Gastroesophageal sphincter (tissue), 4 donors: Measurements from ENCODE around the gene CMTM8. TPM values are rescaled to one million over a fixed set of nuclear protein-coding genes. Genes with fewer than 3 reads are reported as not detected.

Source experiments
- ATAC-seq: fragments of 150-250 bp; one replicate; pipeline ENCODE4 v1.9.1; 2016; ENCODE audit warnings: mild to moderate bottlenecking, moderate library complexity
- H3K27ac ChIP-seq, 4 donors: fragments of 200-600 bp; sonication (generic) in 3 of 4; 1 replicate in 3 of 4; 2 replicates in 1 of 4; pipeline ENCODE4 v1.5.1; 2016 to 2019
- H3K27me3 ChIP-seq: fragments of 200-600 bp; sonication (generic); one replicate; pipeline ENCODE4 v1.5.1; 2019
- H3K36me3 ChIP-seq, 2 donors: fragments of 200-600 bp; sonication (generic); one replicate each; pipeline ENCODE4 v1.5.1; 2019; ENCODE audit warnings: control low read depth in 1 of 2
- H3K4me1 ChIP-seq, 3 donors: fragments of 200-600 bp; sonication (generic); 1 replicate in 2 of 3; 2 replicates in 1 of 3; pipeline ENCODE4 v1.5.1; 2016 to 2019; ENCODE audit warnings: control low read depth in 2 of 3
- H3K4me3 ChIP-seq, 2 donors: fragments of 200-600 bp; sonication (generic); one replicate each; pipeline ENCODE4 v1.5.1; 2019; ENCODE audit warnings: mild to moderate bottlenecking in 1 of 2, moderate library complexity in 1 of 2
- H3K9me3 ChIP-seq, 3 donors: fragments of 200-600 bp; sonication (generic); one replicate each; pipeline ENCODE4 v1.5.1; 2017 to 2019; ENCODE audit warnings: control low read depth in 2 of 3
- EP300 ChIP-seq: sonication (generic); formaldehyde crosslinking; IDR thresholded peaks from one replicate; pipeline ENCODE4 v1.6.1; 2017; ENCODE audit warnings: antibody characterized with exemption, mild to moderate bottlenecking
- POLR2A ChIP-seq, 2 donors: fragments of 450-650 bp; IDR thresholded peaks; one replicate each; pipeline ENCODE4 v1.6.1; 2017; ENCODE audit warnings: antibody characterized with exemption in 2 of 2, mild to moderate bottlenecking in 2 of 2, moderate library complexity in 1 of 2
- POLR2AphosphoS5 ChIP-seq: sonication (generic); formaldehyde crosslinking; IDR thresholded peaks from one replicate; pipeline ENCODE4 v1.6.1; 2017; ENCODE audit warnings: antibody characterized with exemption
- WGBS, 2 donors: methylation state at CpG; one replicate each; pipeline ENCODE4 v1.1.5; 2018; ENCODE audit warnings: low coverage in 1 of 2; 5-methylcytosine and 5-hydroxymethylcytosine counted together
- total RNA-seq, 4 donors: library from RNA; depleted of rRNA; stranded (reverse); fragments of >200 nt; gene quantifications; one replicate each; pipeline ENCODE4 v1.1.0, GENCODE V29; 2016
- TF ChIP-seq, protein P1 (sequence below), 4 experiments: fragments of 200-600 bp in 2 of 4; fragments of 450-650 bp in 2 of 4; sonication (generic) in 1 of 4; IDR thresholded peaks; one replicate each; pipeline ENCODE4 v1.5.1; 2017 to 2019; ENCODE audit warnings: antibody characterized with exemption in 4 of 4, mild to moderate bottlenecking in 2 of 4, moderate library complexity in 2 of 4

CMTM8 gene
- total RNA-seq, 4 donors from 2014 or later, result 1.2 to 3.1 (median 1.6) TPM

GRCh38 chr3:32281570-32282106, 43.2 kb downstream of the CMTM8 start:
- Histone ChIP-seq H3K36me3 (no peaks in the 10 kb centered on the region), H3K27ac (no peak overlapping the region), H3K4me3 (no peak overlapping the region), H3K4me1 (no peaks in the 10 kb centered on the region), H3K27me3 (no peaks in the 10 kb centered on the region), H3K9me3 (no peaks in the 10 kb centered on the region)
- 84 to 94% methylated on average over 2 of the region's 2 CpGs for WGBS, 2 donors
- TF ChIP-seq, protein P1, sequence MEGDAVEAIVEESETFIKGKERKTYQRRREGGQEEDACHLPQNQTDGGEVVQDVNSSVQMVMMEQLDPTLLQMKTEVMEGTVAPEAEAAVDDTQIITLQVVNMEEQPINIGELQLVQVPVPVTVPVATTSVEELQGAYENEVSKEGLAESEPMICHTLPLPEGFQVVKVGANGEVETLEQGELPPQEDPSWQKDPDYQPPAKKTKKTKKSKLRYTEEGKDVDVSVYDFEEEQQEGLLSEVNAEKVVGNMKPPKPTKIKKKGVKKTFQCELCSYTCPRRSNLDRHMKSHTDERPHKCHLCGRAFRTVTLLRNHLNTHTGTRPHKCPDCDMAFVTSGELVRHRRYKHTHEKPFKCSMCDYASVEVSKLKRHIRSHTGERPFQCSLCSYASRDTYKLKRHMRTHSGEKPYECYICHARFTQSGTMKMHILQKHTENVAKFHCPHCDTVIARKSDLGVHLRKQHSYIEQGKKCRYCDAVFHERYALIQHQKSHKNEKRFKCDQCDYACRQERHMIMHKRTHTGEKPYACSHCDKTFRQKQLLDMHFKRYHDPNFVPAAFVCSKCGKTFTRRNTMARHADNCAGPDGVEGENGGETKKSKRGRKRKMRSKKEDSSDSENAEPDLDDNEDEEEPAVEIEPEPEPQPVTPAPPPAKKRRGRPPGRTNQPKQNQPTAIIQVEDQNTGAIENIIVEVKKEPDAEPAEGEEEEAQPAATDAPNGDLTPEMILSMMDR (IDR thresholded peaks at IDR 0.05), result no peak
- TF ChIP-seq EP300, result no peak
- no peak for TF ChIP-seq POLR2AphosphoS5
- no peak for ATAC-seq

DNA sequence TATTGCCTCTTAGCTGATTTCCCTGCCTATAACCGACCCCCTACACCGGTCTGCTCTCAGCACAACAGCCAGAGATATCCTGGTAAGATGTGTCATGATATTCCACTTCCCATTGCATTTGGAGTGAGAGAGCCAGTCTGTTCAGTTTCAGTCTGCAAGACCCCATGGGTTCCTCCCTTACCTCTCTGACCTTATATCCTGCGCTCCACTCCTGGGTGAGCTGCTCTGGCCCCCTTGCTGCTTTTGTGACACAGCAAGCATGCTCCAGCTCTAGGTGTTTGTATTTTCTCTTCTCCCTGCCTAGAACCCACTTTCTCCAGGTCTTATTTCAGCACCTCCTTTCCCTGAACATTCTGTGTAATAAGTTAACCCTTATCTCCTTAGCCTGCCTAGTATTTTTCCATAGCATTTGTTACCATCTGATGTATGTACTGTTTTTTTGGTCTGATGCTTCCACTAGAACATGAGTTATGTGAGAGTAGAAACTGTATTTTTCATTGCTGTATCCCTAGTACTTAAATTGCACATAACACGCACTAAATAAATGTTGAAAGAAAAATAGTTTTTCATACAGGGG, 44.2 kb downstream of the CMTM8 start:
- H3K27me3 ChIP-seq, result no peaks in the 10 kb centered on the region
- WGBS, 2 donors, result 73 to 84% methylated on average over 4 of the region's 4 CpGs
- no peak overlapping the region for H3K27ac ChIP-seq
- no peaks in the 10 kb centered on the region for H3K36me3 ChIP-seq
- TF ChIP-seq, protein P1 (IDR thresholded peaks at IDR 0.05), result no peak
- TF ChIP-seq EP300 (no peak), POLR2A (IDR thresholded peaks at IDR 0.05) (no peak), POLR2AphosphoS5 (no peak)
- H3K4me1 ChIP-seq, result no peaks in the 10 kb centered on the region
- ATAC-seq, result no peak
- no peak overlapping the region for H3K4me3 ChIP-seq
- H3K9me3 ChIP-seq, result no peaks in the 10 kb centered on the region

DNA sequence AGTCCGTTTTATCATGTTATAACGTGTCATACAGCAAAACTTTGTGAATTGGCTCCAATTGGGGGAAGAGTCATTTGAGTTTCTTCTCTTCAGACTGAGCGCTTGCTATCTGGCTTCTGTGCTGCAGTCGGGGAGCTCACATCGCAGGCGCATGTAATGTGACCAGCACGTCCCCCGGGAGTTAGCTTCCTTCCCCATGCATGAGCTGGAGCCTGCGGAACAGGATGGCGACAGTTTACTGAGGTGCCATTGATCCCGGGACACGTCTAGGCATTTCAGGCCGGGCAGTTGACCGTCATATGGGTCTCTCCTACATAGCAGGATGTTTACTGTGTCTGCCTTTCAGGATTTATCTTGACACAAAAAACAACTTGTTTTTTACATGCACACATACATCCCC, 44.8 kb downstream of the CMTM8 start:
- Histone ChIP-seq H3K36me3 (no peaks in the 10 kb centered on the region), H3K4me3 (no peak overlapping the region), H3K9me3 (no peaks in the 10 kb centered on the region), H3K4me1 (no peaks in the 10 kb centered on the region), H3K27me3 (no peaks in the 10 kb centered on the region), H3K27ac (no peak overlapping the region)
- no peak for ATAC-seq
- TF ChIP-seq POLR2A (IDR thresholded peaks at IDR 0.05), result no peak
- TF ChIP-seq EP300, result no peak
- TF ChIP-seq, protein P1 (IDR thresholded peaks at IDR 0.05), result no peak
- TF ChIP-seq POLR2AphosphoS5, result no peak
- 58 to 73% methylated on average over 5 to 10 of the region's 14 CpGs for WGBS, 2 donors

DNA sequence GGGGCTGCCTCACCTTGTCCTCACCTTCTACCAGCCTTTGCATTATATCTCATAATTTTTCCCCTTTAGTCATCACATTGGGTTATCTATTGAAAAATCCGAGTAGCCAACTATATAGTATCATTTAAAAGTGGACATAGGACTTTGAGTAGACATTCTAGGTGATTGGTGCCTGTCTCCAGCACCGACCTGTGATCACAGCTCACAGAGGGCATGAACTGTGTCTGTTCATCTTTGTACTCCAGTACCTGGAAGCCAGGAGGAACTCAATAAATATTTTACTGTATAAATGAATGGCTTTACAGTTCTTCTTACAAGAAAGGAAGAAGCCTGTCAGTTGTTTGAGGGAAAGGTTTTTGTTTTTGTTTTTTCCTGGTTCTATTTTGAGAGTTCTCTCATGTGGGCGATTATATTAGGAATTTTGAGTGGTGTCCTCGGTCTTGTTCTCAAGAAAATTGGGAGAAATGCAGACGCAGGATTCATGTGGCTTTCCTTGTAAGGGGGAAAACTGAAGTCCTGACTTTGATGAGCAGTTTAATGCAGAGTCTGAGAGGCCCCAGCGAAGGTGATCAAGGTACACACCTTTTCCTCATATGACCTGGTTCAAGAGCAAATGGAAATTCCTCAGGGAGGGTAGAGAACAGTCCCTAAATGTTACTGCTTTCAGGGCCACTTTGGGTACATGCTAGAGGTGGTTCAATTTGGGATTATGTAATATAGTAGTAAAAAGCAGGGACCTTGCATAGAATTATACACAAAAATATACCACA, 46.1 kb downstream of the CMTM8 start:
- Histone ChIP-seq H3K4me1 (no peaks in the 10 kb centered on the region), H3K4me3 (no peak overlapping the region), H3K36me3 (no peaks in the 10 kb centered on the region), H3K27me3 (no peaks in the 10 kb centered on the region), H3K27ac (no peak overlapping the region), H3K9me3 (no peaks in the 10 kb centered on the region)
- TF ChIP-seq EP300, result no peak
- no peak for TF ChIP-seq POLR2AphosphoS5
- TF ChIP-seq, protein P1 (IDR thresholded peaks at IDR 0.05), result no peak
- no peak for TF ChIP-seq POLR2A (IDR thresholded peaks at IDR 0.05)
- WGBS, 2 donors, result 70 to 77% methylated on average over 4 to 6 of the region's 6 CpGs
- ATAC-seq, result no peak

DNA sequence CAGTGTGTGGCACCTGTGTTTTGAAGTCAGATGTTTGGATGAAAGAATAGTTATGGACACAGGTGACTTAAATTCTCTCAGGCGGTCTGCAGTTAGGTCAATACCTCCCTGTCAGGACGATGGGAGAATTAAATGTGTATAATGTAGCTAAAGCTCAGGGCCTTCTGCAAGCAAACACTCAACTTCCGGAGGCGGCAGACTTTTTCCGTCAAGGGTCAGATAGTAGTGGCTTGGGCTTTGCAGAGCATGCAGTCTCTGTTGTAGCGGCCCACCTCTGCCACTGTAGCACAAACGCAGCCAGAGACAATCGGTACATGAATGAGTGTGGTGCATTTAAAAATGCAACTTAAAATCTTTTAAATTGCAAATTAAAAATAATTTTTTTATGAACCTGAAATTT, 47.4 kb downstream of the CMTM8 start:
- H3K4me1 ChIP-seq, result no peaks in the 10 kb centered on the region
- no peak for ATAC-seq
- 58 to 69% methylated on average over 6 to 8 of the region's 8 CpGs for WGBS, 2 donors
- no peaks in the 10 kb centered on the region for H3K27me3 ChIP-seq
- H3K9me3 ChIP-seq, result no peaks in the 10 kb centered on the region
- H3K36me3 ChIP-seq, result no peaks in the 10 kb centered on the region
- no peak overlapping the region for H3K27ac ChIP-seq
- TF ChIP-seq POLR2AphosphoS5 (no peak), EP300 (no peak), POLR2A (IDR thresholded peaks at IDR 0.05) (no peak)
- TF ChIP-seq, protein P1 (IDR thresholded peaks at IDR 0.05), result no peak
- H3K4me3 ChIP-seq, result no peak overlapping the region
